ENCODE results near the gene ATP6V1C2. TPM values are rescaled to one million over a fixed set of nuclear protein-coding genes. Genes with fewer than 3 reads are reported as not detected.

ATP6V1C2 gene
- total and polyA plus RNA-seq, 8 donors, result 0.10 to 4.0 (median 2.6) TPM

DNA sequence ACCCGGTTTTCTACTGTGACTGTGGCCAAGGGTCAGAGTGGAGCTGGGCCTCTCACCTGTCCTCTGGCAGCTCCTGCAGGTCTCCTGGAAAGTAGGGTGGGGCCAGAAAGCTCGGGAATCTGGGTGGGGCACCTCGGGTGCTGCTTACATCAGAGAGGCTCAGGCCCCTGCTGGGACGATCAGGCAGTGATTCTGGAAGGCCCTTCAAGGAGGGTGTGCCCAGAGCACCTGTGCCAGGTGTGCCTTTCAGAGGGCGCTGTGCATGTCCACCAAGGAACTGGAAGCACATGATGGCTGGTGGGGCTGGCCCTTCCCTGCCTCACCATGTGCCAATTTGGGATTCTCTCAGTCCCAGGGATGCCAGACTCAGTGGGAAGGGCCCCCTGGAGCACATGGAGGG lies 44.0 kb downstream of the ATP6V1C2 start:
- intact Hi-C loops (cut with DNase I), result no loop called here
- no peak overlapping the region for H3K27ac ChIP-seq
- DNase-seq, result peak in 2 of 4 donors; percentile 57 to 69
- TF ChIP-seq, protein P1, sequence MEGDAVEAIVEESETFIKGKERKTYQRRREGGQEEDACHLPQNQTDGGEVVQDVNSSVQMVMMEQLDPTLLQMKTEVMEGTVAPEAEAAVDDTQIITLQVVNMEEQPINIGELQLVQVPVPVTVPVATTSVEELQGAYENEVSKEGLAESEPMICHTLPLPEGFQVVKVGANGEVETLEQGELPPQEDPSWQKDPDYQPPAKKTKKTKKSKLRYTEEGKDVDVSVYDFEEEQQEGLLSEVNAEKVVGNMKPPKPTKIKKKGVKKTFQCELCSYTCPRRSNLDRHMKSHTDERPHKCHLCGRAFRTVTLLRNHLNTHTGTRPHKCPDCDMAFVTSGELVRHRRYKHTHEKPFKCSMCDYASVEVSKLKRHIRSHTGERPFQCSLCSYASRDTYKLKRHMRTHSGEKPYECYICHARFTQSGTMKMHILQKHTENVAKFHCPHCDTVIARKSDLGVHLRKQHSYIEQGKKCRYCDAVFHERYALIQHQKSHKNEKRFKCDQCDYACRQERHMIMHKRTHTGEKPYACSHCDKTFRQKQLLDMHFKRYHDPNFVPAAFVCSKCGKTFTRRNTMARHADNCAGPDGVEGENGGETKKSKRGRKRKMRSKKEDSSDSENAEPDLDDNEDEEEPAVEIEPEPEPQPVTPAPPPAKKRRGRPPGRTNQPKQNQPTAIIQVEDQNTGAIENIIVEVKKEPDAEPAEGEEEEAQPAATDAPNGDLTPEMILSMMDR (IDR thresholded peaks at IDR 0.05), result no peak
- H3K36me3 ChIP-seq, result no peaks in the 10 kb centered on the region
- ATAC-seq, result peak; percentile 79
- no peaks in the 10 kb centered on the region for H3K9me3 ChIP-seq
- H3K27me3 ChIP-seq, result no peaks in the 10 kb centered on the region
- no peaks in the 10 kb centered on the region for H3K4me1 ChIP-seq
- no peak overlapping the region for H3K4me3 ChIP-seq

DNA sequence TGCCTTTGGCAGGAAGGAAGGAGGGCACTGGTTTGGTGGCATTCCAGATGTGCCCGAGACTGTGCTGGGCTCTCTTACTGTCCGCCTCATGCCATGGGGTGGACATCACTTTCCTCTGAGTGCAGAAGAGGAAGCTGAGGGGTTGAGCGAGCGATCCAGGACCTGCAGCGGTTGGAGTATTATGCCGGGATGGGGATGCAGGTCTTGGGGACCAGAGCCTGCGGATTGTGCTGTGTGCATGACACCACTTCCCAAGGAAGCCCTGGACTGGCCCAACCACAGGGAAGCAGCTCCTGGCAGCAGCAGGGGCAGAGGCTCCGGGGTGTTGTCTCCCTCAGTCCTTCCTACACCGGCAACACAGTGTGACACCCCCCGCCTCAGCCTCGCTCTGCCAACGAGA lies 44.5 kb downstream of the ATP6V1C2 start:
- H3K9me3 ChIP-seq, result no peaks in the 10 kb centered on the region
- intact Hi-C loops (cut with DNase I), result no loop called here
- no peaks in the 10 kb centered on the region for H3K4me1 ChIP-seq
- peak in 1 of 4 donors; percentile 69 for DNase-seq
- H3K4me3 ChIP-seq, result no peak overlapping the region
- H3K36me3 ChIP-seq, result no peaks in the 10 kb centered on the region
- TF ChIP-seq, protein P1 (IDR thresholded peaks at IDR 0.05), result no peak
- H3K27me3 ChIP-seq, result no peaks in the 10 kb centered on the region
- H3K27ac ChIP-seq, result no peak overlapping the region
- no peak for ATAC-seq

DNA sequence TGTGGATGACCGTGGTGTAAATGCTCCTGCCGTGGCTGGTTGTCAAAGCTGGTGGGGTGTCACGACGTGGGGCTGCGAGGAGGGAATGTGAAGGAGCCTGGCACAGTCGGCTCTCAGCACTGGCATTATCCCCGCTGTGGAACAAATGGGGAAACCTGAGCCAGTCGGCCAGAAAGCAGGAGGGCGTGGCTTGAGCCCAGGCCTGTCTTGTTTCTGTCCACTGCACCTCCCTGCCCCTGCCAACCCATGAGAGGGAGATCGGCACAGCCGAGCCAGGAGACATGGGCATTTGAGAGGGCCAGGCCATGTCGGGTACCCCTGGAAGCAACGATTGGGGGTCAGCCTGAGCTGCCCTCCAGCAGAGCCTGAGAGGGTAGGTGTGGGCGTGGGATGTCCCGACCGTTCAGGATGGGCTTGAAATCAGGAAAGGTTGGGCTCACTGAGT lies 46.7 kb downstream of the ATP6V1C2 start:
- no peaks in the 10 kb centered on the region for H3K4me1 ChIP-seq
- no peaks in the 10 kb centered on the region for H3K9me3 ChIP-seq
- intact Hi-C loops (cut with DNase I), result no loop called here
- no peaks in the 10 kb centered on the region for H3K27me3 ChIP-seq
- no peaks in the 10 kb centered on the region for H3K36me3 ChIP-seq
- ATAC-seq (no peak), DNase-seq (peak in 1 of 4 donors; percentile 44)
- no peak overlapping the region for H3K27ac ChIP-seq
- TF ChIP-seq, protein P1 (IDR thresholded peaks at IDR 0.05), result no peak
- no peak overlapping the region for H3K4me3 ChIP-seq

DNA sequence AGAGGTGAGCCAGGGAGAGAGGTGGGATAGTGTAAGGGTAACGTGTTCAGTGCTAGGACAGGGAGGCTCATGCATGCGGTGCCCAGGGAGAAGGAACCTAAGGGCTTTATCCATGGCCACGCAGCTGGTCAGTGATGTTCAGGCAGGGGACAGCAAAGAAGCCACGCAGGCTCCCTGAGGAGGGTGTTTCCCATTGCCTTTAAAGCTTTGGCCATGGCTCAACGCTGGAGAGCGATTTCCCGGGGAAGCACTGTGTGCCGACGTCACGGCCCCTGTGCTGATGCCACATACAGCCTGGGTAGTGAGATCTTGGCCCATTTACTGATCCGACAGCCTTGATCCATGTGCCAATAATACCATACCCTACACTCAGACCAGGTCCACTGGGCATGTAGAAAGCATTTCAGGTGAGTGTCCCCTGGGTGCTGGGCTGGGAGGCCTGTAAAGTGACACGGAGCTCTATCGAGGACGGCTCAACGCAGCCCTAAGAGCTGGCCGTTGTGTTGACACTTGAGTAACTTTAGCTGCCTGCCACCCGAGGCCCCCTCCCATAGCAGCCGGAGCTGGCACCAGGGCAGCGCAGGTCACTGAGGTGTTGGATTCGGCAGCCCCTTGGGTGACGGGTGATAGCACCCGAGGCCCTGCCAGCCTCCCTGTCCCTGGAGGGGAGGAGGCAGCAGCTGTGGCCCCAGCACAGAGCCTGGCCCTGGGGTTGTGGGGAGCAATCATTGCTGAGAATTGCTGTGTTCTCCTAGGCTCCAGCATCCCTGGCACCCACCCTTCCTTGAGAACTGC lies 49.7 kb downstream of the ATP6V1C2 start:
- ATAC-seq, result no peak
- TF ChIP-seq, protein P1 (IDR thresholded peaks at IDR 0.05), result no peak
- no peaks in the 10 kb centered on the region for H3K4me1 ChIP-seq
- no peaks in the 10 kb centered on the region for H3K9me3 ChIP-seq
- no peak overlapping the region for H3K27ac ChIP-seq
- H3K27me3 ChIP-seq, result no peaks in the 10 kb centered on the region
- no peak overlapping the region for H3K4me3 ChIP-seq
- intact Hi-C loops (cut with DNase I), result no loop called here
- no peaks in the 10 kb centered on the region for H3K36me3 ChIP-seq
- peak in 1 of 4 donors; percentile 72 for DNase-seq

DNA sequence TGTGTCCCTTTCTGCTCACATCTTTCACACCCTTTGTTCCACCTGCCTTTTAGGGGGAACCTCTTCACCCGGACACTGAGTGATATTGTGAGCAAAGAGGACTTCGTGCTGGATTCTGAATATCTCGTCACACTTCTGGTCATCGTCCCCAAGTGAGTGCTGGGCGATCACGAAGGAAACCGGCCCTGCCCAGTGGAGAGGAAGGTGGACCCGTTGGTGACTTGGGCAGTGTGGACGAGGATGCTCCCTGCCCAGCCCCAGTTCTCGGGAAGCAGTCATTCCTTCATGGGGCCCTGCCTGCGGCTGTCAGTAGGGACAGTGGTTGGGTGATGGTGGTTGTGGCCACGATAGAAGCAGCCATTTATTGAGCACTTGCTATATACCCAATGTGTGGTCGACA lies 50.4 kb downstream of the ATP6V1C2 start:
- Histone ChIP-seq H3K9me3 (no peaks in the 10 kb centered on the region), H3K27ac (no peak overlapping the region), H3K4me1 (no peaks in the 10 kb centered on the region), H3K36me3 (peaks cover 0 to 3% of the 10 kb centered on the region in 2 donors), H3K27me3 (no peaks in the 10 kb centered on the region), H3K4me3 (no peak overlapping the region)
- intact Hi-C loops (cut with DNase I), result no loop called here
- TF ChIP-seq, protein P1 (IDR thresholded peaks at IDR 0.05), result no peak
- ATAC-seq (no peak), DNase-seq (peak in 1 of 4 donors; percentile 36)
